Kidney (tissue), 14 donors: ENCODE data around the gene CACTIN. TPM values are rescaled to one million over a fixed set of nuclear protein-coding genes. Genes with fewer than 3 reads are reported as not detected.

ENCODE experiments used
- DNase-seq, 5 donors: peaks; one replicate each; pipeline ENCODE4 v3.0.0-alpha.2; 2013 to 2020
- FAIRE-seq: peaks from 2 replicates; lab custom pipeline; 2012; peaks lifted over from hg19 to GRCh38; lab: Jason Lieb, UNC
- H3K27ac ChIP-seq, 2 donors: one replicate each; pipeline ENCODE4 v1.7.0; 2013; ENCODE audit warnings: low read depth in 2 of 2, low read length in 2 of 2, inconsistent platforms in 1 of 2
- H3K27me3 ChIP-seq: one replicate; pipeline ENCODE4 v1.7.1; 2013; ENCODE audit warnings: low read length, inconsistent platforms; ENCODE audit not compliant: control insufficient read depth, insufficient read depth
- H3K36me3 ChIP-seq, 3 donors: one replicate each; pipeline versions ENCODE4 v1.7.0 to v1.7.1; 2013; ENCODE audit warnings: low read length in 3 of 3, control low read depth in 1 of 3, inconsistent platforms in 1 of 3; ENCODE audit not compliant: insufficient read depth in 3 of 3, control insufficient read depth in 2 of 3
- H3K4me1 ChIP-seq, 3 donors: one replicate each; pipeline versions ENCODE4 v1.7.0 to v1.7.1; 2013; ENCODE audit warnings: low read length in 3 of 3, inconsistent platforms in 1 of 3, low read depth in 1 of 3; ENCODE audit not compliant: control insufficient read depth in 2 of 3, insufficient read depth in 2 of 3
- H3K4me3 ChIP-seq, 3 donors: one replicate each; pipeline versions ENCODE4 v1.7.0 to v1.8.1; 2013; ENCODE audit warnings: low read length in 3 of 3, control low read depth in 1 of 3, inconsistent platforms in 1 of 3
- H3K9ac ChIP-seq, 3 donors: one replicate each; pipeline versions ENCODE4 v1.7.0 to v1.7.1; 2013; ENCODE audit warnings: low read length in 3 of 3, control low read depth in 1 of 3, inconsistent platforms in 1 of 3
- H3K9me3 ChIP-seq, 3 donors: one replicate each; pipeline versions ENCODE4 v1.7.0 to v1.7.1; 2013; ENCODE audit warnings: low read length in 3 of 3, control low read depth in 1 of 3, inconsistent platforms in 1 of 3; ENCODE audit not compliant: control insufficient read depth in 2 of 3, insufficient read depth in 1 of 3
- CTCF ChIP-seq: IDR thresholded peaks from 3 replicates; pipeline ENCODE4 v1.5.1; 2012; ENCODE audit warnings: mild to moderate bottlenecking, moderate library complexity, borderline replicate concordance; ENCODE audit not compliant: insufficient read depth; ENCODE audit errors: extremely low read depth
- intact Hi-C: fragments of 100-400 bp; cut with DNase I; formaldehyde crosslinking; loops from one replicate; pipeline ENCODE4 v1.11.1; 2022
- polyA plus RNA-seq: library from polyadenylated mRNA; stranded (reverse); fragments of 350-450 nt; fragmentation: Illumina TruSeq; extraction: RNeasy Lipid Tissue Mini Kit (QIAGEN cat#74804); gene quantifications from one replicate; pipeline ENCODE4 v1.2.3, GENCODE V29; 2014; ENCODE audit warnings: low read depth, low replicate concordance; ENCODE audit not compliant: insufficient read depth
- total RNA-seq: library from RNA; stranded (reverse); fragmentation: NEBNext Ultra II Directional; extraction: Animal tissue kit (Norgen Biotek cat#: 25700); gene quantifications from one replicate; pipeline ENCODE4 v1.2.1, GENCODE V29; 2021
- donor health status: control.
- donor health status: control.
- donor health status: control.
- donor health status: control.
- donor health status: control.
- donor health status: DM: yes; HTN: yes; CAD: no.
- donor health status: Normal renal cell carcinoma (clear cell type).

CACTIN gene
- total and polyA plus RNA-seq, 2 donors from 2014 or later = 11.6 to 23.9 TPM

GRCh38 chr19:3591876-3592613, 34.5 kb downstream of the CACTIN start:
- DNase-seq (no peak), FAIRE-seq (no peak)
- Histone ChIP-seq H3K4me3 (no peak overlapping the region), H3K36me3 (no peaks in the 10 kb centered on the region), H3K9me3 (no peaks in the 10 kb centered on the region), H3K4me1 (no peaks in the 10 kb centered on the region), H3K27ac (peak overlapping the region in 1 of 2 donors; percentile 52), H3K27me3 (no peaks in the 10 kb centered on the region), H3K9ac (no peak overlapping the region)
- no peak for TF ChIP-seq CTCF
- intact Hi-C loops = no loop called here

- no peak overlapping the region for H3K27ac ChIP-seq
- FAIRE-seq (no peak), DNase-seq (no peak)
- no peak for TF ChIP-seq CTCF
- H3K27me3 ChIP-seq = no peaks in the 10 kb centered on the region
- H3K9me3 ChIP-seq = no peaks in the 10 kb centered on the region
- intact Hi-C loops = no loop called here
- no peaks in the 10 kb centered on the region for H3K36me3 ChIP-seq
- H3K9ac ChIP-seq = no peak overlapping the region
- no peak overlapping the region for H3K4me3 ChIP-seq
- no peaks in the 10 kb centered on the region for H3K4me1 ChIP-seq
Measured at GRCh38 chr19:3590991-3591659, 35.5 kb downstream of the CACTIN start.

- no peak overlapping the region for H3K4me3 ChIP-seq
- H3K27ac ChIP-seq = no peak overlapping the region
- no peak overlapping the region for H3K9ac ChIP-seq
- H3K27me3 ChIP-seq = no peaks in the 10 kb centered on the region
- H3K36me3 ChIP-seq = no peaks in the 10 kb centered on the region
- H3K9me3 ChIP-seq = no peaks in the 10 kb centered on the region
- FAIRE-seq (no peak), DNase-seq (no peak)
- no peaks in the 10 kb centered on the region for H3K4me1 ChIP-seq
- intact Hi-C loops = no loop called here
- TF ChIP-seq CTCF = no peak
Measured at GRCh38 chr19:3589949-3590348, 36.6 kb downstream of the CACTIN start.
